ENCODE results near the gene EXOC4.

Gene EXOC4

DNA sequence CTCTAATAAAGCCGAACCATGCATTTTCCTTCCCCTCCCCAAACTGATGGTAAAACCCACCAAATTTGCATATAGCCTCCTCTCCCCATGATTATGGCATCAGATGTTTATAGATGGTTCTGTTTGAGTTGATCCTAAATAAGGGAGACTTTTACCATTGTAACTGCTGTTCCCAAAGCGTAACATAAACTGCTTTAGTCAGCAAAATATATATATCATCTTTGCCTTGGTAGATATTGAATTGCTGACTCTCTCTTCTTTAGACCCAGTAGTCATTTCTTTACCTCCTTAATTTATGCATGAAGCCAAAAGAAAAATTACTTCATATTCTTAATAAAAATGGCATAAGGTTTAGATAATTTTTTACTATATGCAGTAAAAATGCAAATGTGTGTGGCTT, 788.1 kb downstream of the EXOC4 start:
- no peaks in the 10 kb centered on the region for H3K9me3 ChIP-seq (ENCODE audit: severe bottlenecking)
- TF ChIP-seq, protein P1, sequence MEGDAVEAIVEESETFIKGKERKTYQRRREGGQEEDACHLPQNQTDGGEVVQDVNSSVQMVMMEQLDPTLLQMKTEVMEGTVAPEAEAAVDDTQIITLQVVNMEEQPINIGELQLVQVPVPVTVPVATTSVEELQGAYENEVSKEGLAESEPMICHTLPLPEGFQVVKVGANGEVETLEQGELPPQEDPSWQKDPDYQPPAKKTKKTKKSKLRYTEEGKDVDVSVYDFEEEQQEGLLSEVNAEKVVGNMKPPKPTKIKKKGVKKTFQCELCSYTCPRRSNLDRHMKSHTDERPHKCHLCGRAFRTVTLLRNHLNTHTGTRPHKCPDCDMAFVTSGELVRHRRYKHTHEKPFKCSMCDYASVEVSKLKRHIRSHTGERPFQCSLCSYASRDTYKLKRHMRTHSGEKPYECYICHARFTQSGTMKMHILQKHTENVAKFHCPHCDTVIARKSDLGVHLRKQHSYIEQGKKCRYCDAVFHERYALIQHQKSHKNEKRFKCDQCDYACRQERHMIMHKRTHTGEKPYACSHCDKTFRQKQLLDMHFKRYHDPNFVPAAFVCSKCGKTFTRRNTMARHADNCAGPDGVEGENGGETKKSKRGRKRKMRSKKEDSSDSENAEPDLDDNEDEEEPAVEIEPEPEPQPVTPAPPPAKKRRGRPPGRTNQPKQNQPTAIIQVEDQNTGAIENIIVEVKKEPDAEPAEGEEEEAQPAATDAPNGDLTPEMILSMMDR (IDR thresholded peaks at IDR 0.05; ENCODE audit: low read depth, low read length), result no peak
- H3K4me3 ChIP-seq (ENCODE audit: low read depth, low read length), result no peak overlapping the region
- H3K27me3 ChIP-seq (ENCODE audit: insufficient read depth, low read depth, severe bottlenecking), result no peaks in the 10 kb centered on the region
- DNase-seq, result no peak
- H3K27ac ChIP-seq, result no peak overlapping the region
- H3K36me3 ChIP-seq, result no peaks in the 10 kb centered on the region

DNA sequence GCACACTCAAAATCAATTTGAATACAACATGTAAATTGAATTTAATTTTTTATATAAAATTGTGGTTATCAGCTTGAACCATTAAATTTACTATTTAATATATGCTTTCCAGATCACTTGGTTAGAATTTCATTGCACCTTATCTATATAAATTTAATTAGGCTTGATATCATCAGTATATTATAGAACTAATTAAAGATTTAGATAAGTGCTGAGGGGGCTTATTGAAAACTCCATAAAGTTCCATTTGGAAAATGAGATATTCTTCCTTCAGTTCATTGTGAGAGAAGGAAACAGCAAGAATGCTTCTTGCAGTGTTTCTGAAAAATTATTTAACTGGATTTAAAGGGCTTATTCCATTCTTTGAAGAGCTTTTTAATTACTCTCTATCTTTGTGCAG, 788.6 kb downstream of the EXOC4 start:
- Histone ChIP-seq H3K27ac (no peak overlapping the region), H3K9me3 (ENCODE audit: severe bottlenecking) (no peaks in the 10 kb centered on the region), H3K36me3 (no peaks in the 10 kb centered on the region), H3K4me3 (ENCODE audit: low read depth, low read length) (no peak overlapping the region), H3K27me3 (ENCODE audit: insufficient read depth, low read depth, severe bottlenecking) (no peaks in the 10 kb centered on the region)
- no peak for DNase-seq
- TF ChIP-seq, protein P1 (IDR thresholded peaks at IDR 0.05; ENCODE audit: low read depth, low read length), result no peak

DNA sequence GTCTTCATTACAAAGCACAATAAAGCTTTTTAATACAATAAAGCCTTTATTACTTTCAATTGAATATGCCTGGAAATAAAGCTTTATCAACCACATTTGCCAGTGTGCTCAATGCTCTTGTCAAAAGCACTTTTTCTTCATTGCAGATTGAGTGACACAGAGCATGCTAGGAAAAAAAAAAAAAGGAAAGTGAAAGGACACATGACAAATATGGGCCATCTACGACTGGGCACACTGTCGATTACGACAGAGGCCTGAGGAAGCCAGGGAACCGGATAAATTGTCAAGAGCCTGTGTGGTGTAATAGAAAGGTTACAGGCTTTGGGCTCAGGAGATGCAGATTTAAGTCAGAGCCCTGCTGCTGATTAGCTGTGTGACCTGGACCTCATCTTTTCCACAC, 789.4 kb downstream of the EXOC4 start:
- DNase-seq, result no peak
- TF ChIP-seq, protein P1 (IDR thresholded peaks at IDR 0.05; ENCODE audit: low read depth, low read length), result no peak
- Histone ChIP-seq H3K9me3 (ENCODE audit: severe bottlenecking) (no peaks in the 10 kb centered on the region), H3K36me3 (no peaks in the 10 kb centered on the region), H3K27me3 (ENCODE audit: insufficient read depth, low read depth, severe bottlenecking) (no peaks in the 10 kb centered on the region), H3K4me3 (ENCODE audit: low read depth, low read length) (no peak overlapping the region), H3K27ac (no peak overlapping the region)

DNA sequence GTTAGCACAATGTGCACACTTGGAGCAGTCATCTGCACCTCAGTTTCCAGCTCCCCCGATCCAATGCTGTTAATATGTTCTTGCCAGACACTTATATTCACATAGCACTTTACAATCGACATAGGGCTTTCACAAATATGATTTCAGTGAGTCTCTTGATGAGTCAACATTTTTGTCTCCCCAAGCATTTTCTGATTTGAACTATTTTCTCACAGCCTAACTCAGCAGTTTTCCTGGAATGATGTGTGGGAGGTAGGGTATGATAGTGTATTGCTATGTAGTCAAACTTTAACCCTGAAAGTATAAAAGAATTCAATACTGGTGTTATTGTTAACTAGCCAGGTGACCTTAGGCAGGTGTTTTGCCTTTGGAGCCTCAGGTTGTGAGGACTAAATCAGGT, 791.8 kb downstream of the EXOC4 start:
- TF ChIP-seq, protein P1 (IDR thresholded peaks at IDR 0.05; ENCODE audit: low read depth, low read length), result no peak
- no peak for DNase-seq
- Histone ChIP-seq H3K27me3 (ENCODE audit: insufficient read depth, low read depth, severe bottlenecking) (no peaks in the 10 kb centered on the region), H3K27ac (no peak overlapping the region), H3K4me3 (ENCODE audit: low read depth, low read length) (no peak overlapping the region), H3K36me3 (no peaks in the 10 kb centered on the region), H3K9me3 (ENCODE audit: severe bottlenecking) (no peaks in the 10 kb centered on the region)

DNA sequence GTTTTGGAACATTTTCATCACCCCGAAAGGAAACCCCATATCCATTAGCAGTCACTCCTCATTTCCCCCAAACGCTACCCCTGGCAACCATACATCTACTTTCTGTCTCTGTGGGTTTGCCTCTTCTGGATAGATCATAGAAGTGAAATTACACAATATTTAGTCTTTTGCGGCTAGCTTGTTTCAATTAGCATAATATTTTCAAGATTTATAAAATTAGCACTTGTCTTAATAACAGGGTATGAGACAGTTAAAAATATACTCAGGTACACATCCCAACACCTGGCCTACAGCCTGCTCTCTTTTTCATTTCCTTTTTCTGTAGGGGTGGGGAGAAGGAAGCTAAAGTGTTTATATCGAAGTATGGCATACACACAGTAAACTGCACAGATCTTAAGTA, 792.8 kb downstream of the EXOC4 start:
- Histone ChIP-seq H3K4me3 (ENCODE audit: low read depth, low read length) (no peak overlapping the region), H3K36me3 (no peaks in the 10 kb centered on the region), H3K9me3 (ENCODE audit: severe bottlenecking) (no peaks in the 10 kb centered on the region), H3K27ac (no peak overlapping the region), H3K27me3 (ENCODE audit: insufficient read depth, low read depth, severe bottlenecking) (no peaks in the 10 kb centered on the region)
- DNase-seq, result no peak
- TF ChIP-seq, protein P1 (IDR thresholded peaks at IDR 0.05; ENCODE audit: low read depth, low read length), result no peak

DNA sequence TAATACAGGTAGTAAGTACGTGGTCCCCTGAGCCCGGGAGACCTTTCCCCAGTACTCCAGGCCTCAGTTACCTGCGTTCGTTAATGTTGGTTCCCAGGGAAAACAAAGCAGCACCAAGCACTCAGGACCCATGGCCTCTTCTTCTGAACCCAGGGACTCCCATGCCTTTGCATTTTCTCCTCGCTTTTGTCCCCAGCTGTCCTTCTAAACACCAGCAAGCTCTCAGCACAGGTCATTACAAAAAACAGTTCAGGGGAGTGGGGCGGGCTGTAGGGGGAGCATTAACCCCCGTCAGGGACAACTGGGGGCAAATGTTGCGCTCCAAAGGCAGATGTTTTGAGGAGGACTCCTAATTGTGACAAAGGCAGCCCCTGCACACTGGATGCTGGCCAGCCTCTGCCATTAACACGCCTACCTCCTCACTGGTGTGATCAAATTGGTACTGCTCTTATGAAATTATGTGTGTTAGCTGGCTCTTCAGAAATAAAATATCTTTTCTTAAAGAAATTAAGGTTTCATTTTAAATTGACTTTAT, 793.8 kb downstream of the EXOC4 start:
- no peak overlapping the region for H3K27ac ChIP-seq

More for the DNA sequence above, 793.8 kb downstream of the EXOC4 start:
- TF ChIP-seq, protein P1 (IDR thresholded peaks at IDR 0.05; ENCODE audit: low read depth, low read length), result no peak
- DNase-seq, result no peak
- Histone ChIP-seq H3K9me3 (ENCODE audit: severe bottlenecking) (no peaks in the 10 kb centered on the region), H3K36me3 (no peaks in the 10 kb centered on the region), H3K27me3 (ENCODE audit: insufficient read depth, low read depth, severe bottlenecking) (no peaks in the 10 kb centered on the region), H3K4me3 (ENCODE audit: low read depth, low read length) (no peak overlapping the region)

All from WERI-Rb-1 (cell line).